NCI-H510A treated with DMSO at 0.1 percent for 48 hours (cell line): ENCODE data around the gene PIK3R1.

Experiments used
- DNase-seq: peaks from one replicate; lab custom pipeline; 2025; lab: John Stamatoyannopoulos, UW

The PIK3R1 gene

DNA sequence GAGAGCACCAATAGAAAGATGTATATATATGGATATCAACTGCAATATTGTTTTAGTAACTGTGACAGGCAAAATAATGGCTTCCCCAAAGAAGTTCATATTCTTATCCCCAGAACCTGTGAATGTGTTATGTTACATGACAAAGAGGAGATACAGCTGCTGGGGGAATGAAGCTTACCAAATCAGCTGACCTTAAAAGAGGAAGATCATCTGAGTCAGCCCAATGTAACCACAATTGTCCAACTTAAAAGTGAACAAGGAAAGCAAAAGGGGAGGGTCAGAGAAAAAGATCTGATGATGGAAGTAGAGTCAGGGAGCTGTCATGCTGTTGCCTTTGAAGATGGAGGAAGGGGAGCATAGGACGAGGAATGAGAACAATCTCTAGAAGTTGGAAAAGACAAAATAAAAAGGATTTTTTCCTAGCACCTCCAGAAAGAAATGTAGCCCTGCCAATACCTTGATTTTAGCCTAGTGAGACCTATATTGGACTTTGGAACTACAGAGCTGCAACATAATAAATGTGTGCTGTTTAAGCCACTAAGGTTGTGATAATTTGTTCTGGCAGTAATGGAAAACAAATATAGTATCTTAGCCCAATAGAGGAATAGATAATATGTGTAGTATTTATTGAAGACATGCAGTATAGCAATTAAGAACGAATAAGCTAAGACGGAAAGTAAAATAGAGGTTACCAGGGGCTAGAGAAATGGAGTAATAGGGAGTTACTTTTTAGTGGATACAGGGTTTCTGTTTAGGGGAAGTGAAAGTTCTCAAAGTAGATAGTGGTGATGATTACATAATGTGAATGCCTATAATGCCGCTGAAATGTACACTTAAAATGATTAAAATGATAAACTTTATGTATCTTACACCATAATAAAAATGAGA lies 115.9 kb downstream of the PIK3R1 start:
- no peak for DNase-seq

GRCh38 chr5:68332080-68332451 lies 116.5 kb downstream of the PIK3R1 start:
- DNase-seq: no peak

DNA sequence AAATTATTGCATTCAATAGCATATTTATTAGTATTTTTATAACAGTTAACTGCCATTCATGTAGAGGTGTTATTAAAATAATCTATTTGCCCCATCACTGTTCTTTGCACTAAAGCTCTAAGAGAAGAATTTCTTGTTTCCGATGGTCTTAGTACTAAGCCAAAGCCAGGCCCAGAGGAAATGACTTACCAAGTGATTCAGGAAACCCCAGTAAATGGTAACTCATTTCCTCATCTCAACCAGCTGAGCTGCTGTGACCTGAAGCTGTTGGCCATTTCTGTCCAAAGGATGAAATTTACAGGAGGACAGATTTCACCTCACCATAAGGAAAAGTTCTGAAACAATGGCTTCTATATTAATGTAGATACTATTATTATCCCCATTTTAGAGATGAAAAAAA lies 117.0 kb downstream of the PIK3R1 start:
- no peak for DNase-seq

GRCh38 chr5:68333649-68334552 lies 118.3 kb downstream of the PIK3R1 start:
- no peak for DNase-seq

- DNase-seq: no peak
These were observed 119.0 kb downstream of the PIK3R1 start for GRCh38 chr5:68334553-68334886.

DNA sequence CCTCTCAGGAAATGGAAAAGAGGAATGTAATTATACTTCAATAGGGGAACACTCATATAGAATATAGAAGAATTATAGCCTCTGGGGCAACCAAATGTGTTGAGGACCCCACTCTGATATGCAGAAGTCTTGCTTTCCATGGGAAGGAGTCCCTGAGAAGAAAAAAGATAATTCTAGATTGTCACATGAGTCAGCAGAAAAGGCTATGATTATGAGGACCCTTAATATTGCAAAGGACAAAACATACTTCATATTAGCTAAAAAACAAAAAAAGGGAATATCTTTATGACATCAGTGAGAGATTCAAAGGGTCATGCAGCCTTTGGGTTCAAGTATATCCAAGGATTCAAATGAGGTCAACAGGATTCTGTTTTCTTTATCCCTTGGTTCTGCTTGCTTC lies 119.5 kb downstream of the PIK3R1 start:
- DNase-seq: no peak

- DNase-seq: no peak
These were observed 120.6 kb downstream of the PIK3R1 start for GRCh38 chr5:68336200-68336599.

- DNase-seq: no peak
These were observed 121.7 kb downstream of the PIK3R1 start for GRCh38 chr5:68337235-68337634.

DNA sequence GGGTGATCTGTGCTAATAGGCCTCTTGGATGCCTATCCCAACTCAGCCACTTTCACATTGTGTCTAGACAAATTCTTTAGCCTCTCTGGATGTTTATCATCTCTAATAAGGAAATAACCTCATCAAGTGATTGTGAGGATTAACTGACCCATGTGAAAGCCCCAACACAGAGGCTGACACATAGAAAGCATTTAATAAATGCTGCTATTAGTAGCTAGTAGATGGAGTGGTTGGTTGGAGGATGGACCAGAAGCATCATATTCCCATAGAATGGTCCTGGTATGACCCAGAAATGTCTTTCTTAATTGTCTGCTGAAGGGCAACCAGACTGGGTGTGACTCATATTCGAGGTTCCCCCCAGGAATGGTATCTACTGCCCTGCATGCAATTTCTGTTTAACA lies 124.4 kb downstream of the PIK3R1 start:
- DNase-seq: no peak

DNA sequence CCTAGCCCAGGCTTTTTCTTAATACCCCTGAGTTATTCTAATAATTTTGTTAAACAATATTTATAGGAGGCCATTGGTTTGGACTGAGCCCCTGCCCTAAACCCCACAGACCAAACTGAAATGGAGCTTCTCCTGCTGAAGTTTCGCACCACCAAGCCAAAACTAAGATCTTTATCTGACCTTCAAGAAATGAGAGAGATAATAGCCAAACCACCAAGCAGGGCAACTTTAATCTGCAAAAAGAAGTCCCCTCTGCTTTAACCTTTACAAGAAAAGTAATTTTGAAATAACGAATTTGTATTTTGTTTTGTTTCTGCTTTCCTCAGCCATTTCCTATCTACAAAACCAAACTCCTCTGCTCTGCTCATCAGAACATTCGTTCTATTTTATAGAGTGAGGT lies 125.5 kb downstream of the PIK3R1 start:
- no peak for DNase-seq

DNA sequence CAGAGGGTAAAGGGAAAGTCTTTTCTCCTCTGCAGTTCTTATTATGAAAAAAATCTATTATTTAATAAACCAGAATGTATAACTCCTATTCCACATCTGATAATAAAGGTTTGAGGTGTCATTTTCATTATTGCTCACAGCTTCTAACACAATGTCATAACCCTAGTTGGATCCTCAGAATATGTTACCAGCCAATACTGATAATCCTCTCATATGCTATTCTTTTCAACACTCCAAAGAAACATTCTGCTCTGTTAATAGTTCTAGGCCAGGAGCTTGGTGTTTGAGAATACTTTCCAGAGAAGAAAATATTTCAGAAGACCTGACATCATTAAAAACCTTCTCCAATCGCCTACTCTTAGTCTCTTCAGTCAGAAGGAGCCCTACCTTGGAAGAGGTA lies 127.1 kb downstream of the PIK3R1 start:
- DNase-seq: no peak

- no peak for DNase-seq
These were observed 127.9 kb downstream of the PIK3R1 start for GRCh38 chr5:68343421-68343826.

GRCh38 chr5:68344447-68345111 lies 129.0 kb downstream of the PIK3R1 start:
- peak; percentile 62 for DNase-seq

DNA sequence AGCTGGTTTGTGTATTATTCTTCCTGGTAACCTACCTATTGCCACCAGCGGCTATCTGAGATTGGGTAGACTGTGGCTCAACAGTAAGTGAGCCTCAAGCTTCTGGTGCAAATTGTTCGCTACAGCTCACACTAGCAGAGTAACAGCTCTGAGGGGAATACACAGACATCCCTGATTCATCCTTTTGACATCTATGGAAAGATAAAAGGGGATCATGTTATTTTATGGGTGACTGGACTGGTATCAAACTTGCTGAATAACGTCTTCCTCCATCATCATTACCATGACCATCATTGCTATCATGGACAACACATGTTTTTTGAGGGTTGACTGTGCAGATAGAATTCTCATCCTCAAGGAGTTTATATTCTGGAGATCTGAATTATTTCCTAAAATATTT lies 129.6 kb downstream of the PIK3R1 start:
- no peak for DNase-seq

DNA sequence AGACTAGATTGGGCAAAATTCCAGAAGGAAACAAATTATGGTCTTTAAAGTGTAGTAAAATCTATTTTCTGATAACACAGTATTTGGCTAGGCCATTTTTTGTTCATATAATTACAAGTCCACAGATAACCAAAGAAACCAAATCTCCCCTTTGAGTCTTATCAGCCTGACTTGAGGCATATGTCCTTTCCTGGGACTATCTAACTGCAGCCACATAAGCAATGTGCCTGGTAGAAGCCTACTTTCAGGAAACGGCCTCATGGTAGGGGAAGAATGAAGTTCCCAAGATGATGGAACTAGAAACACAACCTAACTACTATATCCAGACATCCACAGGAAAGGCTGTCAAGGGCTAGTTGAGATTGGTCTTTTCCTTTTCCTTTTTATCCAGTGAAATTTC lies 130.0 kb downstream of the PIK3R1 start:
- no peak for DNase-seq

DNA sequence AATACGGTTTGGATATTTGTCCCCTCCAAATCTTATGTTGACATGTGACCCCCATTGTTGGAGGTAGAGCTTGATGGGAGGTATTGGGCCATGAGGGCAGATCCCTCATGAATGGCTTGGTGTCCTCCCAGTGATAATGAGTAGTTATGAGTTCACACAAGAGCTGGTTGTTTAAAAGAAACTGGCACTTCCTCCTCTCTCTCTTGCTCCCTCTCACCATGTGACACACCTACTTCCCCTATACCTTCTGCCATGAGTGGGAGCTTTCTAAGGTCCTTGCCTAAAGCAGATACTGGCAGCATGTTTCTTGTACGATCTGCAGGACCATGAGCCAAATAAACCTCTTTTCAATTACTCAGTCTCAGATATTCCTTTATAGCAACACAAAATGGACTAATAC lies 132.0 kb downstream of the PIK3R1 start:
- no peak for DNase-seq

DNA sequence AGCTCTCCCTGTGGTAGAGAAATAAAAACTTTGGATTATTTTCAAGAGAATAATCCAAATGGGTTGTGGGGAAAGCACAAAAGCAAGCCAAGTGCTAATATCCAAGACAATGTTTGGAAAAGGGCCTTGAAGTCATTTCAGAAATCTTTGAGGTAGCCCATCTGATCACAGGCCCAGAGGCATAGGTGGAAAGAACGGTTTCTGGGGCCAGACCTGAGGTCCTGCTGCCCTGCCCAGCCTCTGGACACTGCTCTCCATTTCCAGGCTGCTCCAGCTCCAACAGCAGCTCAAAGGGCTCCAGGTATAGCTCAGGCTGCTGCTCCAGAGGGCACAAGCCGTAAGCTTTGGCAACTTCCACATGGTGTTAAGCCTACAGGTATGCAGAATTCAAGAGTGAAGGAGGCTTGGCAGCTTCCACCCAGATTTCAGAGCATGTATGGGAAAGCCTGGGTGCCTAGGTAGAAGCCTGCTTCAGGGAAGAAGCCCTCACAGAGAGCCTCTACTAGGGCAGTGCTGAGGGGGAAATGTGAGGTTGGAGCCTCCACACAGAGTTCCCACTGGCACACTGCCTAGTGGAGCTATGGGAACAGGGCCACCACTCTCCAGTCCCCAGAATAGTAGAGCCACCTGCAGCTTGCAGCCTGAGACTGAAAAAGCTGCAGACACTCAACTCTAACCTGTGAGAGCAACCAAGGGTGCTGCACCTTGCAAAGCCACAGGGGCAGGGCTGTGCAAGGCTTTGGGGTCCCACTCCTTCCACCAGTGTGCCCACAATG lies 133.1 kb downstream of the PIK3R1 start:
- DNase-seq: no peak

- DNase-seq: no peak
These were observed 134.6 kb downstream of the PIK3R1 start for GRCh38 chr5:68350176-68350575.
